Stimulated activated CD4-positive, alpha-beta T cell treated with anti-CD3 and anti-CD28 coated beads, Interleukin-2, amount 100 ng/mL, for 24 hours (primary cell): ENCODE results near the gene ARMC5.
"Not testable (repeated sequence)": the region's sequence is repeated elsewhere in the genome, so short reads cannot be mapped to it uniquely, and the experiment has no call there.

Experiments
- DNase-seq, 2 donors: peaks; one replicate each; pipeline ENCODE4 v3.0.0-alpha.2; 2020

ARMC5 gene

GRCh38 chr16:31458844-31459686, at the start of gene ARMC5:
Gene ARMC5, plus strand, starts transcription at chr16:31459501. Its CDS starts 24 bp downstream, at chr16:31459525.
- peak; percentile 96 for DNase-seq

- DNase-seq = no peak
Measured at GRCh38 chr16:31410082-31410481, 49.2 kb upstream of the ARMC5 start.

GRCh38 chr16:31411024-31411844, 48.1 kb upstream of the ARMC5 start:
- DNase-seq = no peak

GRCh38 chr16:31412750-31413149, 46.6 kb upstream of the ARMC5 start:
- no peak for DNase-seq

- no peak for DNase-seq
Measured at GRCh38 chr16:31413381-31413780, 45.9 kb upstream of the ARMC5 start.

- DNase-seq = no peak
Measured at GRCh38 chr16:31413943-31414342, 45.4 kb upstream of the ARMC5 start.

- DNase-seq = no peak
Measured at GRCh38 chr16:31414706-31415105, 44.6 kb upstream of the ARMC5 start.

- DNase-seq = no peak
Measured at GRCh38 chr16:31416371-31416770, 42.9 kb upstream of the ARMC5 start.

- DNase-seq = not testable (repeated sequence)
Measured at GRCh38 chr16:31417036-31417435, 42.3 kb upstream of the ARMC5 start.

GRCh38 chr16:31417916-31418315, 41.4 kb upstream of the ARMC5 start:
- DNase-seq = no peak

GRCh38 chr16:31420037-31420436, 39.3 kb upstream of the ARMC5 start:
- DNase-seq = no peak

GRCh38 chr16:31421587-31421986, 37.7 kb upstream of the ARMC5 start:
- DNase-seq = peak; percentile 47 to 52

- no peak for DNase-seq
Measured at GRCh38 chr16:31423241-31423640, 36.1 kb upstream of the ARMC5 start.

- no peak for DNase-seq
Measured at GRCh38 chr16:31423801-31424200, 35.5 kb upstream of the ARMC5 start.

- DNase-seq = peak; percentile 58 to 70
Measured at GRCh38 chr16:31427441-31428278, 31.6 kb upstream of the ARMC5 start.

- DNase-seq = no peak
Measured at GRCh38 chr16:31428279-31428597, 31.1 kb upstream of the ARMC5 start, which contains the start of gene COX6A2. Gene COX6A2, minus strand, starts transcription at chr16:31428360. Its CDS starts 35 bp downstream, at chr16:31428325.

GRCh38 chr16:31428638-31429247, 30.6 kb upstream of the ARMC5 start:
- DNase-seq = no peak

- DNase-seq = no peak
Measured at GRCh38 chr16:31429314-31429713, 30.0 kb upstream of the ARMC5 start.

GRCh38 chr16:31429796-31430195, 29.5 kb upstream of the ARMC5 start:
- no peak for DNase-seq

GRCh38 chr16:31430380-31431052, 28.8 kb upstream of the ARMC5 start:
- no peak for DNase-seq

- no peak for DNase-seq
Measured at GRCh38 chr16:31435341-31436220, 23.7 kb upstream of the ARMC5 start.
